ENCODE results near the gene TFG. TPM values are rescaled to one million over a fixed set of nuclear protein-coding genes. Genes with fewer than 3 reads are reported as not detected.

Gene TFG
- total RNA-seq, 1 donor from 2014 or later, result 79.3 TPM

DNA sequence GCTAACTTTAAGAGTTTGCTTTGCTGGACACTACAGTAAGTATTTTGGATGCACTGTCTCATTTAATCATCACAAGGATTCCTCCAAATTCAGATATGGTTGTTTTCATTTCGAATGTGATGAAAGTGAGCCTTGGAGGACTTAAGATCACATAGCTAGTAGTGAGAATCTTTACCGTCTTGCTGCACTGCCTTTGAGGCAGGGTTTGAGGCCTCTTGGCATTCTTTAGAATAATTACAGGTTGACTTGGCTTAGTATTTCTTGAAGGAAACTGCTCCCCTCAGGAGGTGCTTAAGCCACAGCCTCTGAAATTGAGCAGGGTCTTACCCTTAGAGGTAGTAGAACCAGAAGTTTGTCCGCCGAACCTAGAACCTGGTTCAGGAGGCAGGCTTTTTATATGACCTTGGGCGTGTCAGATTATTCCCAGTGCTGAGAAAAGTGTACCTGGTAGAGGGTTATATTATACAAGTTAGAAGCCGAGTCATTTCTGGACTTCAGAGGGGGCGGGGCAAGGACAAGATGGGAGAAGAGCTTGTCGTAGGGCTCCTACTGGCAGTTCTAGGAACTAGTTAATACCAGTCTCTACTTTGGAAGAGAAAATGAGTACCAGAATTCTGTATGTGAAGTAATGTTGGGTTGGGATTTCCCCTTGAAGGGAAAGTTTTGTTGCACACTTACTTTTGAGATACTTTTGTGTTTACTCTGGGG, 1.1 kb downstream of the TFG start:
- Mint-ChIP-seq H3K4me1 (ENCODE audit: low read depth) (peaks cover 47% of the 10 kb centered on the region), H3K27ac (peak overlapping the region; percentile 85), H3K27me3 (ENCODE audit: low read depth) (no peaks in the 10 kb centered on the region), H3K9me3 (peaks cover 11% of the 10 kb centered on the region), H3K36me3 (ENCODE audit: low read depth) (peaks cover 49% of the 10 kb centered on the region), H3K4me3 (ENCODE audit: low read depth) (peak overlapping the region; percentile 81)
- intact Hi-C loops (cut with micrococcal nuclease), result loop anchor here (1.0 to 10.0 kb wide), 8 partner anchors 30 to 893 kb away; partner anchors contain the start of genes CMSS1 and NIT2
- DNase-seq (ENCODE audit: low spot score), result peak; percentile 67

DNA sequence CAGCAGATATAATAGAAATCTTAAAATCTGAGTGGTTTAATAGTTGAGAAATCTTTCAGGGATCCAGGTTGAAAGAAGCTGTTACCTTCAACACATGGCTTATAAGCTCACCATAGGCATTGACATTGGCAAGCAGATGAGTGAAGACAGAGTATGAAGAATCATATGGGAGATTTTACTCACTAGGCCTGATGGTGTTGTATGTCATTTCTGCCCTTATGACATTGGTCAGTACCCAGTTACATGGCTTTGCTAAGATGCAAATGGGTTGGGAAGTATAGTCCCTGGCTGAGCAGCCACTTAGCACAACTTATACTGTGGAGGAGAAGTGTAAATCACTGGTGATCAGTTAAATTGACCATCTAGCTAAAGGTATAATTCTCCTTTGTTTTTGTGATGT, 5.9 kb downstream of the TFG start:
- intact Hi-C loops (cut with micrococcal nuclease), result loop anchor here (10.0 kb wide), 1 partner anchor 380 kb away; the partner anchor contains the start of gene NIT2
- H3K4me3 Mint-ChIP-seq (ENCODE audit: low read depth), result no peak overlapping the region
- peaks cover 53% of the 10 kb centered on the region for H3K4me1 Mint-ChIP-seq (ENCODE audit: low read depth)
- no peak overlapping the region for H3K27ac Mint-ChIP-seq
- H3K36me3 Mint-ChIP-seq (ENCODE audit: low read depth), result peaks cover 92% of the 10 kb centered on the region
- H3K9me3 Mint-ChIP-seq, result peaks cover 4% of the 10 kb centered on the region
- no peak for DNase-seq (ENCODE audit: low spot score)
- no peaks in the 10 kb centered on the region for H3K27me3 Mint-ChIP-seq (ENCODE audit: low read depth)

DNA sequence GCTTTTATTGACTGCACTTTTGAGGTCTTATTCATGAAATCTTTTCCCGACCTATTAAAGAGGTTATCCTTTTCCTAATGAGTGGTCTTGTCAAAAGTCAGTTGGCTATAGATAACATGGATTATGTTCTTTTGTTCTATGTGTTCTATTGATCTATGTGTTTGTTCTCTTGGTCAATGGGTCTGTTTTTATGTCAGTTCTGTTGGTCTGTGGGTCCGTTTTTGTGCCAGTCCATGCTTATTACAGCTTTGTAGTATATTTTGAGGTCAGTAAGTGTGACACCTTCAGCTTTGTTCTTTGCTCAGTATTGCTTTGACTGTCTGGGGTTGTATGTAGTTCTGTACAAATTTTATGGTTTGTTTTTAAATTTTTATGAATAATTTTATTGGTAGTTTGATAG, 7.8 kb downstream of the TFG start:
- no peaks in the 10 kb centered on the region for H3K9me3 Mint-ChIP-seq
- no peak overlapping the region for H3K4me3 Mint-ChIP-seq (ENCODE audit: low read depth)
- H3K27me3 Mint-ChIP-seq (ENCODE audit: low read depth), result no peaks in the 10 kb centered on the region
- H3K4me1 Mint-ChIP-seq (ENCODE audit: low read depth), result peaks cover 42% of the 10 kb centered on the region
- no peak overlapping the region for H3K27ac Mint-ChIP-seq
- intact Hi-C loops (cut with micrococcal nuclease), result loop anchor here (10.0 kb wide), 1 partner anchor 382 kb away; the partner anchor contains the start of gene NIT2
- H3K36me3 Mint-ChIP-seq (ENCODE audit: low read depth), result peaks cover 92% of the 10 kb centered on the region
- no peak for DNase-seq (ENCODE audit: low spot score)

DNA sequence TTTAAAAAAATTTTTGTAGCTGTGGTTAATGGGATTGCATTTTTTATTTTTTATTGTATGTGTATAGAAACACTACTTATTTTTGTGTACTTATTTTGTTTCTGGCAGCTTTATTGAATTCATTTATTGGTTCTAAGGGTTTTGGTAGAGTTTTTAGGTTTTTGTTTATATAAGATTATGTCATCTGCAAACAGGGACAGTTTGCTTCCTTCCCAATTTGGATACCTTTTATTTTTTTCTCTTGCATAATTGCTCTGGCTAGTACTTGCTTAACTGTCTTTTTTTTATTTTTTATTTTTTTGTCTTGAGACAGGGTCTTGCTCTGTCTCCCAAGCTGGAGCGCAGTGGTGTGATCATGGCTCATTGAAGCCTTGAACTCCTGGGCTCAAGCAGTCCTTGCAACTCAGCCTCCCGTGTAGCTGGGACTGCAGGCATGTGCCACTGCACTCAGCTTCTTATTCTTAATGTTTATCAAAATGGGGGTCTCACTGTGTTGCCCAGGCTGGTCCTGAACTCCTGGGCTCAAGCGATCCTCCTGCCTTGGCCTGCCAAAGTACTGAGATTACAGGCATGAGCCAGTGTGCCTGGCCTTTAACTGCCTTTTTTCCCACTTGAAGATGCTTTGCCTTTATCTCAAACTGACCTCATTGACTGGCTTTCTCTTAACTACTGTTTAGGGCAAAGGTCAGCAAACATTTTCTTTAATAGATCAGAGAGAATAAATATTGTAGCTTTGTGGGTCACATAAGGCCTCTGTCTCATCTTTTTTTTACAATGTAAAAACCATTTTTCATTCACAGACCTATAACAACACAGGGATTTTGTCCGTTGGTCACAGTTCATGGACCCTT, 8.6 kb downstream of the TFG start:
- Mint-ChIP-seq H3K27ac (no peak overlapping the region), H3K9me3 (no peaks in the 10 kb centered on the region), H3K4me1 (ENCODE audit: low read depth) (peaks cover 37% of the 10 kb centered on the region), H3K27me3 (ENCODE audit: low read depth) (no peaks in the 10 kb centered on the region), H3K4me3 (ENCODE audit: low read depth) (no peak overlapping the region), H3K36me3 (ENCODE audit: low read depth) (peaks cover 92% of the 10 kb centered on the region)
- intact Hi-C loops (cut with micrococcal nuclease), result loop anchor here (10.0 kb wide), 1 partner anchor 383 kb away; the partner anchor contains the start of gene NIT2
- no peak for DNase-seq (ENCODE audit: low spot score)

DNA sequence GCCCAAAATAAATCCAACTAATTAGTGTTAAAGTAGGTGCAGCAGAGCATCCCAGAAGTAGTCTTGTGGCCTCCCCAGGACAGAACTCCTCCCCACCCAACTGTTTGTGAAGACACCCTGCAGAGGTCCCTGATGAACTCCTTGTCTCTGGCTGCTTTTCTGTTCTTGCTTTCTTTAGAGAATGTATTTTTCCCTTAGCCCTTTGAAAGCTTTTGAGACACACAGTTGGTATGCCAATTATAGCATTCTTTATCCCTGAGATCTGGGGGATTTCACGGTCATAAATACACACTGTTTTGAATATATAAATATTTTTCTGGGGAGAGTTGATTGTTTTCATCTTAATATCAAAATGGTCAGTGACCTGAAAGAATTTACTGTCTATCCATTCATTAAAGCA, 9.8 kb downstream of the TFG start:
- DNase-seq (ENCODE audit: low spot score), result no peak
- Mint-ChIP-seq H3K36me3 (ENCODE audit: low read depth) (peaks cover 89% of the 10 kb centered on the region), H3K9me3 (no peaks in the 10 kb centered on the region), H3K4me1 (ENCODE audit: low read depth) (peaks cover 32% of the 10 kb centered on the region), H3K27ac (no peak overlapping the region), H3K27me3 (ENCODE audit: low read depth) (no peaks in the 10 kb centered on the region), H3K4me3 (ENCODE audit: low read depth) (no peak overlapping the region)
- intact Hi-C loops (cut with micrococcal nuclease), result loop anchor here (10.0 kb wide), 1 partner anchor 384 kb away; the partner anchor contains the start of gene NIT2

DNA sequence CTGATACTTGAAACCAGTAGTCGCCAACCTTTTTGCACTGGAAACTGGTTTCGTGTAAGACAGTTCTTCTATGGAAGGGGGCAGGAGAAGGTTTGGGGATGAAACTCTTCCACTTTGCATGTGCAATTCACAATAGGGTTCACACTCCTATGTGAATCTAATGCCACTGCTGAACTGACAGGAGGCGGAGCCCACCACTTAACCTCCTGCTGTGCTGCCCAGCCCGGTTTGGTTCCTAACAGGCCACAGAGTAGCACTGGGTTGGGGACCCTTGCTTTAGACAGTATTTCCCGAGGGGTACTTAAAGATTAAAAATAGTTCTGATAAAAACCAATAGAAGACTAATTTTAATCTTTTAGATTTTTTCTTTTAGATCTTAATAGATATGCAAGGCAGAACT, 11.1 kb downstream of the TFG start:
- DNase-seq (ENCODE audit: low spot score), result no peak
- Mint-ChIP-seq H3K4me1 (ENCODE audit: low read depth) (peaks cover 26% of the 10 kb centered on the region), H3K36me3 (ENCODE audit: low read depth) (peaks cover 77% of the 10 kb centered on the region), H3K27ac (no peak overlapping the region), H3K27me3 (ENCODE audit: low read depth) (no peaks in the 10 kb centered on the region), H3K4me3 (ENCODE audit: low read depth) (no peak overlapping the region), H3K9me3 (no peaks in the 10 kb centered on the region)
- intact Hi-C loops (cut with micrococcal nuclease), result no loop called here

DNA sequence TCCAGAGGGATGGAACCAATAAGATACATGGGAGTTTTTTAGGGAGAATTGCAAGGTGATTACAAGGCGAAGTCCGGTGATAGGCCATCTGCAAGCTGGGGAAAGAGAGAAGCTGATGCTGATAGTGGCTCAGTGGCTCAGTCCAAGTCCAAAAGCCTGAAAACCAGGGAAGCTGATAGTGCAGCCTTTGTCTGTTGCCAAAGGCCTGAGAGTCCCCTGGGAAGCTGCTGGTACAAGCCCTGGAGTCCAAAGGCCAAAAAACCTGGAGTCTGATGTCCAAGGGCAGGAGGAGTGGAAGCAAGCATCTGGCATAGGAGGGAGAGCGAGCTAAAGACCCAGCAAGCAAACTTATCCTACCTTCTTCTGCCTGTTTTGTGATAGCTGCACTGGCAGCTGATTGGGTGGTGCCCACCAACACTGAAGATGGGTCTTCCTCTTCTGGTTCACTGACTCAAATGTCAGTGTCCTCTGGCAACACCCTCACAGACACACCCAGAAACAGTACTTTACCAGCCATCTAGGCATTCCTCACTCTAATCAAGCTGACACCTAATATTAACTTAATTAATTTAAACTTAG, 16.7 kb downstream of the TFG start:
- H3K27ac Mint-ChIP-seq, result peak overlapping the region; percentile 11
- intact Hi-C loops (cut with micrococcal nuclease), result no loop called here
- DNase-seq (ENCODE audit: low spot score), result no peak
- no peaks in the 10 kb centered on the region for H3K27me3 Mint-ChIP-seq (ENCODE audit: low read depth)
- H3K36me3 Mint-ChIP-seq (ENCODE audit: low read depth), result peaks cover 64% of the 10 kb centered on the region
- peaks cover 30% of the 10 kb centered on the region for H3K4me1 Mint-ChIP-seq (ENCODE audit: low read depth)
- H3K4me3 Mint-ChIP-seq (ENCODE audit: low read depth), result no peak overlapping the region
- no peaks in the 10 kb centered on the region for H3K9me3 Mint-ChIP-seq

DNA sequence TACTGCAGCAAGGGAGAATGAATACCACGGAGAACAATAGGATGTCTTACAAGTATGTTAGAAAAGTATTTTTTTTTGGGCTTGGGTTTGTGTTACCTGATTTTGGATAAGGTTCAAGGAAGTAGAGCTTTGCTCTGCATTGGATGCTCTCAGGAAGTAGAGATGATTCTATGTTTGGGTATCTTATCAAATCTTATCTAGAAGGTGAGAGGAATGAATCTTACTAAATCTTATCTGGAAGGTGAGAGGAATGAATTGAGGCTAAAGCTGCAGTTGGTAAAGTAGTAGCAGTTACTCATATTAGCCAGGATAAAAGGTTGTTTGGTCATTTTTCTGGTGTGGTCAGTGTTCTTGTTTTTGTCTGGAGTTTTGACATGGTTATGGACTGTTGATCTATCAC, 17.4 kb downstream of the TFG start:
- Mint-ChIP-seq H3K4me3 (ENCODE audit: low read depth) (no peak overlapping the region), H3K27ac (peak overlapping the region; percentile 54), H3K4me1 (ENCODE audit: low read depth) (peaks cover 30% of the 10 kb centered on the region), H3K36me3 (ENCODE audit: low read depth) (peaks cover 62% of the 10 kb centered on the region), H3K27me3 (ENCODE audit: low read depth) (no peaks in the 10 kb centered on the region), H3K9me3 (no peaks in the 10 kb centered on the region)
- intact Hi-C loops (cut with micrococcal nuclease), result no loop called here
- no peak for DNase-seq (ENCODE audit: low spot score)

DNA sequence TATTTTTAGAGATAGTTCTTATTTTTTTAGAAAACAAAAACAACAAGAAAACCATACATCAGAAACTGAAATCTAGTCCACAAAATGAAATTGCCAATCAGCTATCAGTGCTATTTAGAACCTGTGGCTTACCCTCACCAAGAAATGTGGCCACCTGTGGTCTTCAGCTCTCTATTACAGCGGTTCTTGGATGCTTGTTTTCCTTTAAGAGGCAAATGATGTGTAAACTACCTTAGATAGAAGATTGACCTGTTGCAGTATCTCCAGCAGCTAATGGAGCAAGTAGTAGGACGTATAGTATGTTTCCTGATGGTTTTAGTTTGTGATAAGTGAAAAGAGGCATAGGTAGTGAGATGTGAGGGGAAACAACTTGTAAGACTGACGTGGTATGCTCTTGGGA, 21.2 kb downstream of the TFG start:
- H3K4me1 Mint-ChIP-seq (ENCODE audit: low read depth), result peaks cover 40% of the 10 kb centered on the region
- peak overlapping the region; percentile 36 for H3K27ac Mint-ChIP-seq
- no peak overlapping the region for H3K4me3 Mint-ChIP-seq (ENCODE audit: low read depth)
- peaks cover 71% of the 10 kb centered on the region for H3K36me3 Mint-ChIP-seq (ENCODE audit: low read depth)
- H3K27me3 Mint-ChIP-seq (ENCODE audit: low read depth), result no peaks in the 10 kb centered on the region
- DNase-seq (ENCODE audit: low spot score), result no peak
- H3K9me3 Mint-ChIP-seq, result no peaks in the 10 kb centered on the region
- intact Hi-C loops (cut with micrococcal nuclease), result loop anchor here (10.0 kb wide), 1 partner anchor 266 kb away; no protein-coding TSS in a partner anchor

DNA sequence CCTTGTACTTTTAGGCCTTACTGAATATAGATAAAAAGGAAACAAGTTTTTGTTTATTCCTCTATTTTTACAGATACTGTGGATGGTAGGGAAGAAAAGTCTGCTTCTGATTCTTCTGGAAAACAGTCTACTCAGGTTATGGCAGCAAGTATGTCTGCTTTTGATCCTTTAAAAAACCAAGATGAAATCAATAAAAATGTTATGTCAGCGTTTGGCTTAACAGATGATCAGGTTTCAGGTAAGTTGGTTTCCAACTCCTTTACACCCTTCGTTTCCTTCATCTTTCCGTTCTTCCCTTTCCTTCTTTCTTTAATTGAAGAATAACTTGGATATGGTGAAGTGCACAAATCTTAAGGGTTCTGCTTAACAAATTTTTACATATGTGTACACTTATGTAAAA, 23.1 kb downstream of the TFG start:
- Mint-ChIP-seq H3K9me3 (no peaks in the 10 kb centered on the region), H3K27me3 (ENCODE audit: low read depth) (no peaks in the 10 kb centered on the region), H3K27ac (no peak overlapping the region), H3K4me1 (ENCODE audit: low read depth) (peaks cover 31% of the 10 kb centered on the region), H3K36me3 (ENCODE audit: low read depth) (peaks cover 71% of the 10 kb centered on the region), H3K4me3 (ENCODE audit: low read depth) (no peak overlapping the region)
- intact Hi-C loops (cut with micrococcal nuclease), result loop anchor here (10.0 kb wide), 1 partner anchor 268 kb away; no protein-coding TSS in a partner anchor
- no peak for DNase-seq (ENCODE audit: low spot score)

DNA sequence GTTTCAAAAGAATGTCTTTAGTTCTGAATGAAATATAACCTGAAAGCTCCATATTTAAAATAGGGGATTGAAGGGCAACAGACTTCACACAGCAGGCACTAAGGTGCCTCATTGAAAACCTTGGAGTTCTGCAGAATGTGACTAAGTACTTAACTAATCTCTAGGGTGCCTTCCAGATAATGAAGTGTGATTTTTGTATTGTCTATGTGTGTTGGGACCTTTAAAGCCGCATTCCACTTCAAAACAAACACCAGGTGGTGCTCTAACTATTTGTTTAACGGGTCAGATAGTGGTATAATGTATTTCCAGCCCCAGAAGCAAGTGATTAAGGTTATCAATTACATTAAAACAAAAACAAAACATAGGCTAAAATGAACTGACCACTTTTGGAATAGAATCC, 28.0 kb downstream of the TFG start:
- Mint-ChIP-seq H3K9me3 (no peaks in the 10 kb centered on the region), H3K27ac (peak overlapping the region; percentile 33), H3K4me1 (ENCODE audit: low read depth) (peaks cover 41% of the 10 kb centered on the region), H3K27me3 (ENCODE audit: low read depth) (no peaks in the 10 kb centered on the region), H3K4me3 (ENCODE audit: low read depth) (no peak overlapping the region), H3K36me3 (ENCODE audit: low read depth) (peaks cover 76% of the 10 kb centered on the region)
- intact Hi-C loops (cut with micrococcal nuclease), result loop anchor here (2.0 to 10.0 kb wide), 3 partner anchors 60 to 645 kb away; no protein-coding TSS in a partner anchor
- DNase-seq (ENCODE audit: low spot score), result no peak

DNA sequence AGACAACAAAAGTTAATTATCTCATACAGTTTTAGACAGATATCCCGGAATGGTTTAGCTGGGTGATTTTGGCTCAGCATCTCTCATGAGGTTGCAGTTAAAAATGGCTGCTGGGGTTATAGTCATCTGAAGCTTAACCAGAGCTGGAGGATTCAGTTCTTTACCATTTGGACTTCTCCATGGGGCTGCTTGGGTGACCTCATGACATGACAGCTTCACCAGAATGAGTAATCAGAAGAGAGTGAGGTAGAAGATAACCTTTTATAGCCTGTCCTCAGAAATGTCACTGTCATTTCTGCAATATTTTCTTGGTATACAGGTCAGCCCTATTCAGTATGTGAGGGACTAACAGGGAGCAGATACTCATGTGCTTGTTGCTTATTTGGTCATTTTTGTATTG, 30.9 kb downstream of the TFG start:
- intact Hi-C loops (cut with micrococcal nuclease), result loop anchor here (1.0 to 2.0 kb wide), 3 partner anchors 30 to 431 kb away; no protein-coding TSS in a partner anchor
- no peak for DNase-seq (ENCODE audit: low spot score)
- no peaks in the 10 kb centered on the region for H3K9me3 Mint-ChIP-seq
- H3K36me3 Mint-ChIP-seq (ENCODE audit: low read depth), result peaks cover 71% of the 10 kb centered on the region
- H3K4me1 Mint-ChIP-seq (ENCODE audit: low read depth), result peaks cover 31% of the 10 kb centered on the region
- H3K27me3 Mint-ChIP-seq (ENCODE audit: low read depth), result no peaks in the 10 kb centered on the region
- no peak overlapping the region for H3K4me3 Mint-ChIP-seq (ENCODE audit: low read depth)
- peak overlapping the region; percentile 63 for H3K27ac Mint-ChIP-seq
